CD4-positive, alpha-beta T cell treated with Interleukin-17A for 1 hour (primary cell): ENCODE data around the gene LAD1.
A peak's percentile ranks its signal among the peaks of the same experiment; 100 is the strongest.

ENCODE experiments used
- DNase-seq: peaks from one replicate; pipeline ENCODE4 v3.0.0-alpha.2; 2020

LAD1 gene

DNA sequence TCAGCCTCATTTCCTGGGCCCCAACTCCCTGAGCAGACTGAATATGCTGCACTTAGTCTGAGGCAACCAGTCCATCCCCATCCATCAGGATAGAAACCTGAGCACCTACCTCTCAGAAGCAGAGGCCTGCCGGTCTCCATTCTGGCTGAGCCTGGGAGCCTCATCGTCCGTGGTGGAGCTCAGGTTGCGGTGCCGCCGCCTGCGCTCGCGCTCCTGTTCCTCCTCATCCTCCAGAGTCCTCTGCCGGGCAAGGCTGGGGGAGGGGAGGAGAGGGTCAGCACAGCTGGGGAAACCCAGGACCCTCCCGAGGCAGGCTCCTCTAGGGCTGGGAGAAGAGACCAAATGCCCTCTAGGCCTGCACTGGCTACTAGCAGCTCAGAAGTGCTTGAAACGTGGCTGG is 10.1 kb downstream of the LAD1 start:
- DNase-seq = no peak

DNA sequence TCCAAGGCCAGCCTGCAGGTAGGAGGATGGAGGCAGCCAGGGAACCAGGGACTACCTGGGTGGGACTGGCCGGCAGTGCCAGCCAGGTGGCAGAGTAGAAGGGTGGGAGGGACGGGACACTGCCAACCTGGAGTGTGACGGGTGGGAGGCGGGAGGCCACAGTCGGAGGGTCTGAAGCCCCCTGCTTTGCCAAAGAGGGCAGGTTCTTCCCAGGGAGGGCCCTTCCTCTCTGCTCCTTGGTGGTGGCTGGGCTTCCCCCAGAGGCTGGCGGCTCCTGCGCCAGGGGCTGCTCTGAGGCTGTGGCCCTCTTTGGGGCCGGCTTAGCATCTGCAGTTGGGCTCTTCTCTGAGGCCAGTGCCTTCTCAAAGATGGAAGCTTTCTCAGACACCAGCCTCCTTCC is 12.9 kb downstream of the LAD1 start:
- no peak for DNase-seq

DNA sequence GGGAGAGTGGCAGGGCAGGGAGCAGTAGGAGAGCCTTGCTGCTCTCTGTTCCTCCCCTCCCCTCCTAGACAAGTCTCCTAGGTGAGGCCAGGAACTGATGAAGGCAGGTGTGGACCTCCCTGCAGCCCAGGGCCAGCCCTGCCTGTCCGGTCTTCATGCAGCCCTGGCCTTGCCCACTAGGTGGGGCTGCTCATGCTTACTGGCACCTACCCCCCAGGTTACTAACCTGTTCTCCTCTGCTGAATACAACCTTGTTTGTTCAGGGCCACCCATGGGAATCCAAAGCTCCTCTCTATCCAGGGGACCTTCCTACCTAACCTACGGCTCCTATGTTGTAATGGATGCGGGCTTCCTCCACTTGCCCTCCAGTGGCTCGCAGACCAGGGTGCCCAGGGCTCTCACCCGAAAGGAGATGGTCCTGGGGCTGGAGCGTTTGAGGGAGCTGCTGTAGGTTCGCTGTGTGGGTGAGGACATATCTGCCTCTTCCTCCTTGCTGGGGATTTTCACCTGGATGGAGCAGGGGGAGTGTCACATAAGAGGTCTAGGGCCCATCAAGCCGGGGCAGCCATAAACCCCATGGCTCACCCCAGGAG is 13.7 kb downstream of the LAD1 start:
- peak; percentile 2 for DNase-seq

DNA sequence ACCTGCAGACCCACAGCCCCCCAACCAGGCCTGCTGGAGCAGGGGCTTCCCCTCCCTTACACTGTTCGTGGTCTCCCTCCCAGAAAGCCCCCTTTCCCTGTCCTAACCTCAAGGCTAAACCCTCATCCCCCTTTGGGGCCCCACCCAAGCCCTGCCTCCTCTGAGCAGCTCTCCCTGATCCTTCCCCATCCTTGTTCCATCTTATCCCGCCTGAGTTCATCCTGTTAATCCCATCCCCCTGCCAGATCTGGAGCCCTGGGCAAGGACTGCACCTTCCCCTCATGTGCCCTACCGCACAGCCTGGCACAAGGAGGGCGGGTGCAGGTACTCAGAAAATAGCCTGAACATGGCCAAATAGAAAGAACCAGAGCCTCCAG is 14.7 kb downstream of the LAD1 start:
- no peak for DNase-seq

DNA sequence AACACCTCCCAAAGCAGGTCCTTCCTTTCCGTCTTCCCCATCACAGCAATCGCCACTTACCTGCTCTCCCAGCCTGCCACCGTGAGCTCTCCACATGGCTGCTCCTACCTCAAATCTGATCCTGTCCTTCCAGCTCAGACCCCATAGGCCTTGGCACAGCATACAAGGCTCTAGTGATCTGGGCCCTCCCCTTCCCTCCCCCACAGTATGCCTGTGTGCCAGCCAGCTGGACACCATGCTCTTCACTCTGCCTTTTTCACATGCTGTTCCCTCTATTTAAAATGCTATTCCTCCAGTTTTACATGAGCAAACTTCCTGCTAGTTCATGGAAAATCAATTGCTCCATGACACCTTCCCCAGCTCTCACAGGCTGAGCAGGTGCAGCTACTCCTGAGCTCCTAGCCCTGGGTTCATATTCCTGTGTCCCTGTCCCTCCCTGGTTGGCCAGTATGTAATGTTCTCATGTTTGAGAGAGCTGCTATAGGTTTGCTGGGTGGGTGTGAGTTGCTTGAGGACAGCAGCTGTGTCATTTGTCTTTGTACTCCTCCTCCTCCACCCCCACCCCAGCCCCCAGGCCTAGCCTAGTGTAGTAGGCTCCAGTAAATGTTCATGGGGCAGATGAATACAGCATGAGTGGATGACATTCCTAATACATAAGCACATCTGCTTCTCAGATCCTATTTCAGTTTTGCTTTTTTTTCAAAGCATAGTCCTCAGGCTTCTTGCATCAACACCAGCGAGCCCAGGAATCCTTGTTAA is 15.3 kb downstream of the LAD1 start:
- no peak for DNase-seq

DNA sequence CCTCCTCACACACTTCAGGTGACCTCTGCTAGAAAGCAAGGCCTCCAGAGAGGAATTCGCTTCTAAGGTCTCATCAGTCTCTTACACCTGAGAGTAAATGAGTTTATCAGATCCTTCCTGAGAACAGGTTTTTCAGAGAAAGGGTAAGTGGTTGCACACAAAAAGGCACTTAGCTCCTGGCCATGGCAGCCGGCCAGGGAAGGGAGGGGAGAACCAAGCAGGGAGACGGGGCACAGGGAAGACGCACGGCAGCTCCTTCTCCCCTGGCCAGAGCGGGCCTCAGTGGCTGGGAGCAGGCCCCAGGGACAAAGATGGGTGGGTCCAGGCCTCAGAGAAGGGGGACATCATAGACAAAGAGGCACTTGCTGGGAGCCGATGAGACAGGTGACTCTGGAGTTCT is 18.0 kb downstream of the LAD1 start:
- DNase-seq = no peak

DNA sequence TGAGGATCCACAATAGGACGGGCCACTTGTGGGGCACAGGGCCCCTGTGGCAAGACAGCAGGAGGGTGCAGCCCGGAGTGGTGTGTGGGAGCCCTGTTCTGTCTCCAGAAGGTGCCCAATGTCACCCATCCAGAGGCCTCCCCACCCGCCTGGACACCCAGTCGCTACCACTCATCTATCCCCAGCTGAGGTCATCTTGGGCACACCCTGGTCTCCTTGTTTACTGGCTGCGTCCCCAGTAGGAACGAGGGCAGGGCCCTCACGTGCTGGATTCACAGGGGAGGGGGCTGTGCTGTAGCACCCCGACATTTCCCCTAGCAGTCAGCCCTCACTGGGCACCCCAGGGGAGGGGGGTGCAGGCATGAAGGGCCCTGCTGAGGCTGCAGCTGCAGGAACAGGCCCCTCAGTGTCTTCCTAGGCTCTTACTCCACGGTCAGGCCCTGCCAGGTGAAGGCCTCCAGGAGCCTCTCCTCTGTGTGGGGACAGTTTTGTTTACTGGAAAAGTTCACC is 19.3 kb downstream of the LAD1 start:
- no peak for DNase-seq

DNA sequence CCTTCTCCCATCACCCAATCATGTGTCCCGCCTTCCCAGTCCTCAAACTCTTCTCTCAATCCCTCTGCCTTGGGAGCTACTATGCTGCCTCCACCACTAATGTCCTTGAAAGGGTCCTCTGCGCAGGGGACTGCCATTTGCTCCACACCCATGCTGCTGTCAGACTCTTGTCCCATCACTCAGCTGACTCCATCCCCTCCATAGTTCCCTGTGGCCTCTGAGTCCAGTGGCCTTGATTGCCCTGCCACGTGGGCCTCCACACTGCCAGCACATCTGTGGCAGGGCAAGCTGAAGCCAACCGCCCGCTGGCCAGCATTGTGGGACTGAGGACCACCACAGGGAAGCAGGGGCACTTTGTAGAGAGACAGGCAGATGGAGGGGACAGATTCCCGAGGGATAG is 20.3 kb downstream of the LAD1 start:
- DNase-seq = no peak

DNA sequence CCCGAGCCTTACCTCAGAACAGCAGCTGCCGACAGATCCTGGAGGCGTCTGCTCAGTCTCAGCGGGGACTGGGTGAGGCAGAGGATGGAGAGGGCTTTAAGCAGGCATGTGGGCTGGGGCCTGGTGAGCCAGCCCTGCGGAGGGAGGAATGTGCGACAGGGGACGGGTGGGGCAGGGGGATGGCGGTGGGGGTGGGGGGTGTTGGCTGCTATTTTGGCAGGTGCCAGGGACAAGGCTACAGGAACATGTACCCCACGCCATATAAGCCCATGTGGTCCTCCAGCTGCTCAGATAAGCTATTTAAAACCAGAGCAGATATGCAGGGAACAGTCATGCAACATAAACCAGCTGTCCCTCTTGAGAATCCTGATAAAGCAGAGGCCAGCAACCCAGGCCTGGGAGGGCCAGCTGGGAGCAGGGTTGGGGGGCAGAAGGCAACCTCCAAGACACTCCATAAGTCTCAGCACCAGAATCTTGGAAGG is 21.5 kb downstream of the LAD1 start, which contains the start of gene TNNT2:
Gene TNNT2 (minus strand): TSS at position 70 of the 482 bp plus-strand sequence. CDS start 4,426 bp downstream, outside the sequence.
- DNase-seq = no peak

DNA sequence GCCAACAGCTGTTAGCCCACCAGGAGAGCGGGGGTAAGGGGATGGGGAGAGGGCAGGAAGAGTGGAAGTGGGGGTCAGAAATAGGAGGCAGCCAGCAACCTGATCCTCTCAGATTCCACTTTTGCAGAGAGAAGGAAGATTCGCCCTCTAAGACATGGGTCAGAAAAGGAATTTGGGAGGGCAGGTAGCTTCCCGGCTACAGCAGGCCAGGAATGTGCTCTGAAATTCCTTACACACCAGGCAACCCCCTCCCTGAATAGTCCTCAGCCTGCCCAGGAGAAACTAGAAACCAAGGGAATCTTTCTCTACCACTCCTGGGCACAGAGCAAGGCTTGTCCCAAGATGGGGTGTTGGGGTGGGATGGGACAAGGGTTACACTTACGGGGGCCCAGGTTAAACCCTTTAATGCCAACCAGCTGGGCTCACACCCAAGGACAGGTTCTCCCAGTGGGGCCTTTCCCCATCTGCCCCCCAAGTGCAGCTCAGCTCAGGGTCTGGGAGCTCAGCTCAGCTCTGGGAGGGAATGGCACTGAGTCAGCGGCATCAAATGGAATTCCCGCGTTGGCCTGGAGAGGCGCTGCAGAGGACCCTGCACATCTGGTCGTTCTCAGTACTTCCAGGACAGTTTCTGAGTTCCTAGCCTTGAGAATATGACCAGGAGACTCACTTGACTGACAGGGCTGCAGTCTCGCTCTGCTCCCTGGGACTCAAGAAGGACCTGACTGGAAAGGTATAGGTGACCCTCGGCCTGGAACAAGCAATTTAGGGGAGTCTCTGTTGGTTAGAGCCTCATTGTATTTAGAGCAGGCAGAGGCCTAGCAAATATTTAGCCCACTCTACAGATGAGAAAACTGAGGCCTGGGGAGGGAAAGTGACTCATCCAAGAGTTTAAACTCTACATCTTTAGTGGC is 22.4 kb downstream of the LAD1 start:
- DNase-seq = no peak

DNA sequence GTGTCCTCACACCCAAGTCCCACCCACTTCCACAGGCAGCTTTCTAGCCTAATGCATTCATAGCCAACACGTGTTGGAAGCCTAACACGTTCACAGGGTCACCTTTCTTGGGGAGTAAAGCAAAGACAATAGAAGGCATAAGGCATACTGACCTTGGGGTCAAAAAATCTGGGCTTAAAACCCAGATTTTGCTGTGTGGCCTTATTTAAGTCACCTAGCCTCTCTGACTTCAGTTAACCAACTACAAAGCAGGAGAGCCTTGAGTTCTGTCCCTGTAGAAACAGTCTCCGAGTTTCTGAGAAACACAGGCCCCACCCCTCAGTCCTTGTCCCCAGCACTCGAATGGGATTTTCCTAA is 23.0 kb downstream of the LAD1 start:
- no peak for DNase-seq

DNA sequence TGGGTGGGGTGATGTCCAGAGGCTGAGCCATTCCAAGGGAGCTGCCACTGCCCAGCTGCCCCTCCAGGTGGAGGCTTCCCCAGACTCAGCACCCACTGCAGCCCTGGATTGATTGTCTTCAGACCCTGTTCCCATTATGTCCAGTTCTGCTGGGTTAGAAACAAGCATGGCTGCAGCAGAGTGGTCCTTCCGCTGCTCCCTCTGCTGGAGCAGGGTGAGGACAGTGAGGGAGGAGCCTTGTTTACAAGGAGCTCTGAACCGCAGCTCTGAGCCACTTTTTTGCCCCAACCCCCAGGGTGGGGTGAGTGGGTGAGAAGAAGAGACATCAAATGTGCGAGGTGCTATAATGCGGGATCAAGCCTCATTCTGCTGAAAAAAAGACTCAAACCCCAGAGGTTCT is 24.0 kb downstream of the LAD1 start:
- DNase-seq = no peak

DNA sequence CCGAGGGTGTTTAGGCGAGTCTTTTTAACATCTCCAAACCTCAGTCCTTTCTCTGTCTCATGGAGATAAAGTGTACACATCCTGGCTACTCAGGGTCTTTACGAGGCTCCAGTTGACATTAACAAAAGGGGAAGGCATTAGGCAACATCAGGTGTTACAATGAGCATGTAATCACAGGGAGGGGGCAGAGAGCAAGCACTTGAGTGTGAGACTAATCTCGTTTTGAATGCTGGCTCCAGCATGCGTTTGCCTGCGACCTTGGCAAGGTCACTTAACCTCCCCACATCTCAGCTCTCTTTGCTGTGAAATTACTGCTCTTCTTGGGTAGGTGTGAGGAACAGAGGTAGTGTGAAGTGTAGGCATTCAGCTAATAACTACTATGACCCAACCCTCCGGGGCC is 24.8 kb downstream of the LAD1 start:
- DNase-seq = no peak

DNA sequence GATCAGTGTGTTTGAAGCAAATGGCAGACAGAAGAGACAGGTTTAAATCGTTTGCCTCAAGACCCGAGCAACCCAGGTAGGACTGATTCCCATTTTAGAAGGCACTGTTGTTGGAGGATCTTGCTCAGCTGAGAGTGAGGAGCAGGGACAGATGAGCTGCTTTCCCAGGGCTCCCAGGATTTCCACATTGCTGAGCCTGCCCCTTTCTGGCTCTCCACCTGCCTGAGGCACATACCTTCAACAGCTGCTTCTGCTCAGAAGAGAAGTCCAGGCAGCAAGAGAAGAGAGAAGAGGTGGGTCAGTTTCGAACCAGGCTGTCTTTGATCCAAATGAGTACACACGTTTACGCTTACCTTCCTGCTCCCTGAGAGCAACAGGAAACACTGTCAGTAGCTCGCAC is 27.3 kb downstream of the LAD1 start:
- no peak for DNase-seq

DNA sequence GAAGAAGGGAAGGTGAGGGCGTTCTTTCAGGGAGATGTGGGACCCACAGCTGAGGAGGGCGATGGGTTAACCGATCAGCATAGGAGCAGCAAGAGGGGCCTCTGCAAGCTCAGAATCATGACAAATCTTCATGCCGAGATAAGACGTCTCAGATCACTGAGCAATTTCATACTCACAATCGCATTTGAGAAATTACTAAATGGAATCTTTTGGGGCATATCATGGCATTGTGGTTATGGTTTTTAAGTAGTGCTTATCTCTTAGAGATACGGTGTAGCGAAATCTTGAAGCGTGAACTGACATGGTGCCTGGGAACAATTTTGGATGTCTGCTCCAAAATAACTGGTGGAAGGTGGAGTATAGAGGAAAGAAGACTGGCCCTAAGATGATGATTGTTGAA is 27.8 kb downstream of the LAD1 start:
- no peak for DNase-seq

DNA sequence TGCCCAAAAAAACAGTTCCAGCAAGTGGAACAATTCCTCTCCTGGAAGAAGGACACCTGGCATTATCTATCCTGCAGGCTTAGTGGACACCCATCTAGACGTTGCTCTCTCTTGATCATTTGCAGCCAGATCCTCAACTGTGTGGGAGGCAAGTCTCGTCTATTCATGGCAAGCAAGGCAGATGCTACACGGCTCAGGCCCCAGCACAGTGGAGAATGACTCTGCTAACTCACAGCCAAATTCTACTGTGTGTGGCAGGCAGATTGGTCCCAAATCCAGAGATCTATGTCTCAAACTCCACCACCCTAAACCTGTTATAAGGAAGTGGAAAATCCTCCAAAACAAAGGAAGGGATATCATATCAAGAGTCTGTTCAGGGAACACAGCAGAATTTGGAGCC is 28.6 kb downstream of the LAD1 start:
- DNase-seq = no peak

DNA sequence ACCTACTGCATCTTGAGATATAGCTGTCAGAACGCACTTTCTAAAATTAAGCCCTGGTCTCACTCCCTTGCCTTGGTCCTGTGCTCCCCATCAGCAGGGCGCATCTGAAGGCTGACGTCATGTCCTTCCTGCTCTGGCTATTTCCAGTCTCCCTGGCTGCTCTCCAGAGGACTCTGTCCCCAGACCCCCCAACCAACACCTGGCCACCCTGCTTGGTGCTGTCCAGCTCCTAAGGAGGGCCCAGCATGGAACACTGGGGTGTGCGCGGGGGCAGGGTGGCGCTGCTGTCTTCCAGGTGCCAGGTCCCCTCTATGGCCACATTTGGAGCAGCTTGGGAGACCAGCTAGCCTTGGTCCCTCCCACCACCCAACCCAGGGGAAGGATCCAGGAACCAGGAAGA is 29.9 kb downstream of the LAD1 start:
- DNase-seq = no peak

DNA sequence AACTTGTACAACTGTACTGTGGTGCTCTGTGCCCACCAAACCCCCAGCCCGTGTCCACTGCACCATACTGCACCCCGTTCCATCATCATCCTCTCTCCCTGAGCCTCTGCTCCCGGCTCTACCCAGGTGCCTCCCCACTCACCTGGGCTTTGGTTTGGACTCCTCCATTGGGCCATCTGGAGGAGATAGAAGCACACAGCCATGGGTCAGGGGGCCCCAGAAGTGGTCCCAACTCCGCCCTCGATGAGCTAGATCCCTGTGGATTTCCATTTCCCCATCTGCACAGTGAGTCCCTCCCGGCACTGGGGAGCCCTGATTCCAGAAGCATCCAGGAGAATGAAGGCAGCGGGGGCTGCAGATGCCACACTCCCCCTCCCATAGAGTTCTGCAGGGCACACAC is 32.4 kb downstream of the LAD1 start:
- DNase-seq = no peak

DNA sequence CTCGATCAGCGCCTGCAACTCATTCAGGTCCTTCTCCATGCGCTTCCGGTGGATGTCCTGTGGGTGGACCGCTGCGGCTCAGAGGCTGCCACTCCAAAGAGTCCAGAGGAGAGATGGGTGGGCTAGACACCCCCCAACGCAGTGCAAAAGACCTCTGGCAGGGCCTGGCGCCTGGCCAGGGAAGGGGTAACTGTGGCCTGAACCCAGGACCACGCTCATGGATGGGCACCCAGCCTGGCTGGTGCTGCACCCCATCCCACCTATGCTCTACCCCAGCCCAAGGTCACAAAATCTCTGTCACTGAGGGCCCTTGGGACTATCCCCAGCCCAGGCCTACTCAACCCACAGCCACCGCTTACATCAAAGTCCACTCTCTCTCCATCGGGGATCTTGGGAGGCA is 33.9 kb downstream of the LAD1 start:
- DNase-seq = no peak

DNA sequence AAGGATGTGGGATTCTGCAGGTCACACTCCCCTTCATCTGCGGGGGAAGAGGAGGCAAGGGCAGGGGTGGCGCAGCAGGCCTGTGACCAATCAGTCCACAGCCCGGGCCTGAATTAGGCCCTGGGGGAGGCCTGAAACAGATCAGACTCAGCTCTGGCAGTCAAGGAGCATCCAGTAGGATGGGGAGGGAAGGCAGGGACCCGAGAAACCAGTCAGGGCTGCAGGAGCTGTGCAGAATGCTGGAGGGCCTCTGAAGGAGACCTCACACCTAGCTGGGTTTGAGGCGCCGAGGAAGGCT is 34.4 kb downstream of the LAD1 start:
- DNase-seq = no peak

DNA sequence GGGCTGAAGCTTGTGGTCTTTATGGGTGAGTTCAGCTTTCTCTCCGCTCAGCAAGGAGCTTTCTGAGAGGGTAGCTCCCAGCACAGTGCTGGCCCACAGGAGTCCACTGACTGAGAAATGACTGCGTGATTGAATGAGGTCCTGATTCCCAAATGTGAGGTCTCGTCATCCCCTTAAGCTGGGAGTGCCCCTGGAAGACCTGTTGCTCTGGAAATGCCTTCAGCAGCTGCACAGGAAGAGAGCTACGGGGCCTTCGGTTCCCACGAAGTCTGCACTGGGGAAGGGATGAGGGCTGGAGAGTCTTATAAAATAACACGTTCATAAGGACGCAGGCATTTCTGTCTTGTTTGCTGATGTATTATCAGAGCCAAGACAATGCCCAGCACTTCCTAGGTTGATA is 35.7 kb downstream of the LAD1 start:
- DNase-seq = no peak

DNA sequence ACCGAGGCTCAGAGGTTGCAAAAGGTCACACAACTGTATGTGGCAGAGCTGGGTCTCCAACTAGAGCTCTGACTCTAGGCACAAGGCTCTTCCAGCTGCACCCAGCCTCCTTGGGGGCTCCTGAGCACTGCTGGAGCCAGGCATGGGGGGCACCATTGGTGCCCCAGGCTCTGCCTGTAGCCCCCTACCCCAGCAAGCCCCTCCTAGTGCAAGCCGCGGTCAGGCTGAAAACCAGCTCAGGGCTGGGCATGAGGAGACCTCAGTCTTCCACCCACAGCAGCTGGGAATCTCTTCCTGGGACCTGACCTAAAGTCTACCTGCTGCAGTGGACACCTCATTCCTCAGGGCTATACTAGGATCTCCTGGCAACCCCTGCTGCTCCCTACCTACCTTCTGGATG is 36.2 kb downstream of the LAD1 start:
- DNase-seq = no peak

DNA sequence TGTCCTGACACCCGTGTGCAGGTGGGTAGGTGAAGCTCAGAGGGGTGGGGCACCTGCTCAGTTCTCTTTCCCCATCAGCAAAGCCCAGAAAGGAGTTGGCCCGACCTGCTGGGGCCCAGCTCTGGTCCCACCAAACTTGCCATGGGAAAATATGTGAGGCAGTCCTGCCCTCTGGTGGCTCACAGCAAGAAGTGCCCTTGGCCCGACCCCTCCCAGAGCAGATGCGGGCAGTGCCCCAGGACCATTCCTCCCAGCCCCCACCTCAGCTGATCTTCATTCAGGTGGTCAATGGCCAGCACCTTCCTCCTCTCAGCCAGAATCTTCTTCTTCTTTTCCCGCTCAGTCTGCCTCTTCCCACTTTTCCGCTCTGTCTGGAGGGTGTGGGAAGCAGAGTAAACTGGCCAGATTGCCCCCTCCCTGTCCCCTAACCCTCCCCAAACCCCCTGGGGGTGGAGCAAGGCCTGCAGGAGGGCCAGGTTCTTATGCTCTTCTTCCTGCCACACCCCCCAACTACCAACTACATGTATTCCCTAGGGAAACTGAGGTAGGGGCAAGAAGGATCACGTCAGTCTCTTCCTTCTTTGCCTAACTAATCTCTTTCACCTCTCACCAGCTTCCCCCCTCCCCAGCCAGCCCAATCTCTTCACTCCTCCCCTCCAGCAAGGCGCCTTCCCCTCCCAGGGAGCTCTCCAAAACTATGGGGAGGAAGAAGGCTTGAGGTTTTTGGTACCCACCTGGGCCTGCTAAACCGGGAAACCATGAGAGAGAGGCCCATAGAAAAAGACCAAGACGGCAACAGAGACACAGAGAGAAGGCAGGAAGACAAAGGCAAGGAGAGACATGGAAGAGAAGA is 37.2 kb downstream of the LAD1 start:
- DNase-seq = no peak
